Left lung (tissue), 10 donors: ENCODE measurements around the gene SLIT3. TPM values are rescaled to one million over a fixed set of nuclear protein-coding genes. Genes with fewer than 3 reads are reported as not detected.

Experiments used
- ATAC-seq: fragments of 200-7000 bp; cut with Tn5 transposase; one replicate; pipeline ENCODE4 v1.9.1; 2020; ENCODE audit warnings: moderate library complexity
- DNase-seq, 4 donors: peaks; one replicate each; pipeline ENCODE4 v3.0.0-alpha.2; 2013 to 2020
- H3K27ac ChIP-seq, 2 donors: fragments of 200-600 bp; sonication (generic) in 1 of 2; one replicate each; pipeline versions ENCODE4 v1.5.0 to v1.8.0; 2020 to 2021
- H3K27me3 ChIP-seq, 2 donors: fragments of 200-600 bp; sonication (generic) in 1 of 2; one replicate each; pipeline versions ENCODE4 v1.5.0 to v1.8.0; 2020 to 2021
- H3K36me3 ChIP-seq, 2 donors: fragments of 200-600 bp; sonication (generic) in 1 of 2; one replicate each; pipeline versions ENCODE4 v1.5.0 to v1.8.0; 2020 to 2021
- H3K4me1 ChIP-seq, 2 donors: fragments of 200-600 bp; one replicate each; pipeline ENCODE4 v1.8.0; 2021
- H3K4me3 ChIP-seq, 2 donors: fragments of 200-600 bp; sonication (generic) in 1 of 2; one replicate each; pipeline versions ENCODE4 v1.5.0 to v1.8.0; 2020 to 2021; ENCODE audit warnings: mild to moderate bottlenecking in 1 of 2
- H3K9me3 ChIP-seq, 2 donors: fragments of 200-600 bp; sonication (generic) in 1 of 2; one replicate each; pipeline versions ENCODE4 v1.5.0 to v1.8.0; 2020 to 2021
- intact Hi-C, 2 donors: fragments of 100-400 bp; cut with DNase I; formaldehyde crosslinking; loops; one replicate each; pipeline versions ENCODE4 v1.11.2 to v1.14.2; 2022
- polyA plus RNA-seq, 6 donors: library from polyadenylated mRNA; unstranded; fragments of 120-200 nt; gene quantifications; one replicate each; pipeline ENCODE4 v1.2.1, GENCODE V29; 2013; ENCODE audit not compliant: insufficient read length in 6 of 6
- total RNA-seq, 2 donors: library from RNA; stranded (reverse); fragmentation: NEBNext Ultra II Directional; extraction: Animal tissue kit (Norgen Biotek cat#: 25700); gene quantifications; one replicate each; pipeline ENCODE4 v1.2.1, GENCODE V29; 2021
- TF ChIP-seq, protein P1 (sequence below), 2 donors: fragments of 200-600 bp; sonication (generic) in 1 of 2; IDR thresholded peaks; one replicate each; pipeline versions ENCODE4 v1.5.0 to v1.8.0; 2021; ENCODE audit warnings: antibody characterized with exemption in 2 of 2
- donor health status: DM: no; HTN: yes; CAD: no.
- donor health status: DM: no; HTN: no; CAD: no.

The SLIT3 gene
- total and polyA plus RNA-seq, 8 donors, result 37.6 to 77.1 (median 45.9) TPM

DNA sequence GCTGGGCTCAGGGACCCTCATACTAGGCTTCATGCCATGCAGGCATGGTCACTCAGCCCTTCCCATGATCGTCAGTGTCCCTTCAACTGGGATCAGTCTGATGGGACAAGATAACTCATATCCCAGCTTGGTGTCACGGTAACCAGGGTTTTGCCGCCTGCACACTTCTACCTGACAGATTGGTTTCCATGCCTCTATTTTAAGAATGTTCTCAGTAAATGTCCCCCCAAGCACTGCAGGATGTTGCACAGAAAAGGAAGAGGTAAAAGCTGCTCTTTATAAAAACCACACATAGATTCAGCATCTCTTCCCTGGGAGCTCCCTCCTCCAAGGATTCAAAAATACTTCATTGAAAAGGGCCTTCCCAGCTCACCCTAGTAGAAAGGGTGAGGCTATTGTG lies 56.1 kb downstream of the SLIT3 start:
- Histone ChIP-seq H3K27me3 (no peaks in the 10 kb centered on the region), H3K27ac (no peak overlapping the region), H3K36me3 (no peaks in the 10 kb centered on the region), H3K4me1 (peaks cover 0 to 4% of the 10 kb centered on the region in 2 donors), H3K4me3 (no peak overlapping the region), H3K9me3 (peaks cover 0 to 1% of the 10 kb centered on the region in 2 donors)
- intact Hi-C loops, result no loop called here
- ATAC-seq (no peak), DNase-seq (no peak)
- TF ChIP-seq, protein P1, sequence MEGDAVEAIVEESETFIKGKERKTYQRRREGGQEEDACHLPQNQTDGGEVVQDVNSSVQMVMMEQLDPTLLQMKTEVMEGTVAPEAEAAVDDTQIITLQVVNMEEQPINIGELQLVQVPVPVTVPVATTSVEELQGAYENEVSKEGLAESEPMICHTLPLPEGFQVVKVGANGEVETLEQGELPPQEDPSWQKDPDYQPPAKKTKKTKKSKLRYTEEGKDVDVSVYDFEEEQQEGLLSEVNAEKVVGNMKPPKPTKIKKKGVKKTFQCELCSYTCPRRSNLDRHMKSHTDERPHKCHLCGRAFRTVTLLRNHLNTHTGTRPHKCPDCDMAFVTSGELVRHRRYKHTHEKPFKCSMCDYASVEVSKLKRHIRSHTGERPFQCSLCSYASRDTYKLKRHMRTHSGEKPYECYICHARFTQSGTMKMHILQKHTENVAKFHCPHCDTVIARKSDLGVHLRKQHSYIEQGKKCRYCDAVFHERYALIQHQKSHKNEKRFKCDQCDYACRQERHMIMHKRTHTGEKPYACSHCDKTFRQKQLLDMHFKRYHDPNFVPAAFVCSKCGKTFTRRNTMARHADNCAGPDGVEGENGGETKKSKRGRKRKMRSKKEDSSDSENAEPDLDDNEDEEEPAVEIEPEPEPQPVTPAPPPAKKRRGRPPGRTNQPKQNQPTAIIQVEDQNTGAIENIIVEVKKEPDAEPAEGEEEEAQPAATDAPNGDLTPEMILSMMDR (IDR thresholded peaks at IDR 0.05), result no peak

DNA sequence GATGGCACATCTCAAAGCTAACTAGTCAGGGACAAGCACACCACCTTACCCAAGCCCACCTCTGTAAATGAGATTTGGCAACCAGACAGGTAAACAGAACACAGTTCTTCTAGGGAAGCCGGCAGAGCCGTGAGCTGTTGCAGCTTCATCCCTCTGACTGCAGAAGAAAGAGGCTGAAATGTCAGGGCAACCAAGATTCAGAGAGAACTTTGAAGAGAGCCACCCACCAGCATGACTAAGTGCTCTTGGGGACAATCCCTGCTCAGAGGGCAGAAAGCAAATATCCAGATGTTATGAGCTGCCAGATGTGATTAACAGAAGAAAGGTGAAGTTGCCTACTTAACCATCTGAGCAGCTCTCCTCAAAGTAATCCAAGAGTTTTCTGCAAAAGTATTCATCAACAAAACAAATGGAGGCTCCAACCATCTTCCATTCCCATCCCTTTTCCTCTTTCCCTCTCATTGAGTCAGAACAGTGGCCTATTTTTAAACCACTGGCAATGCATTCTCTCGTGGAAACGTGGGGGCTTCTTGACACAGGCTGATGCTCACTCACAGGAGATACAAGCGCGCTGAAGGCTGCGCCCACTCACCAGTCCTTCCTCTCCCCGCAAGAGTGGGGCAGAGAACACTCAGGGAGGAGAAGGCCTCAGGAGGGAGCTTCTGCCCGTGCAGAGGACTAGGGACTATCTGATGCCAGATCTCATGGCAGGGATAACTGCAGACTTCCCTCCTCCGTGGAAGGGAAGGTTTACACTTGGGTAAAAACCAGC lies 57.1 kb downstream of the SLIT3 start:
- Histone ChIP-seq H3K27me3 (no peaks in the 10 kb centered on the region), H3K27ac (no peak overlapping the region), H3K4me3 (no peak overlapping the region), H3K4me1 (no peaks in the 10 kb centered on the region), H3K9me3 (peaks cover 0 to 7% of the 10 kb centered on the region in 2 donors), H3K36me3 (no peaks in the 10 kb centered on the region)
- TF ChIP-seq, protein P1 (IDR thresholded peaks at IDR 0.05), result no peak
- DNase-seq (no peak), ATAC-seq (no peak)
- intact Hi-C loops, result no loop called here

DNA sequence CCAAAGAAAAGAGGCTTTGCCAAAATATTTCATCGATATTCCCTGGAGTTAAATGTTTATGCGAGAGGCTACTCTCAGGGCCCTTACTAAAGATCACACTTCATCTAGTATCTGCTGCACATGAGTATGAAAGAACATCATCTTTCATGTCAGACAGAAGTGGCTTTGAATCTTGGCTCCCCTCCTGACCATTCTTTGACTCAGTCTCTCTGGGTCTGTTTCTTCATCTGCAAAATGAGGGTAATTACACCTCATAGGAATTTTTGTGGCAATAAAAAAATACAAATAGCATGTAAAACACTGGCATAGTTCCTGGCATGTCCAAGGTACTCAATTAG lies 58.1 kb downstream of the SLIT3 start:
- Histone ChIP-seq H3K4me1 (no peaks in the 10 kb centered on the region), H3K27me3 (no peaks in the 10 kb centered on the region), H3K4me3 (no peak overlapping the region), H3K9me3 (peaks cover 0 to 7% of the 10 kb centered on the region in 2 donors), H3K36me3 (no peaks in the 10 kb centered on the region), H3K27ac (no peak overlapping the region)
- TF ChIP-seq, protein P1 (IDR thresholded peaks at IDR 0.05), result no peak
- ATAC-seq (no peak), DNase-seq (no peak)
- intact Hi-C loops, result no loop called here

DNA sequence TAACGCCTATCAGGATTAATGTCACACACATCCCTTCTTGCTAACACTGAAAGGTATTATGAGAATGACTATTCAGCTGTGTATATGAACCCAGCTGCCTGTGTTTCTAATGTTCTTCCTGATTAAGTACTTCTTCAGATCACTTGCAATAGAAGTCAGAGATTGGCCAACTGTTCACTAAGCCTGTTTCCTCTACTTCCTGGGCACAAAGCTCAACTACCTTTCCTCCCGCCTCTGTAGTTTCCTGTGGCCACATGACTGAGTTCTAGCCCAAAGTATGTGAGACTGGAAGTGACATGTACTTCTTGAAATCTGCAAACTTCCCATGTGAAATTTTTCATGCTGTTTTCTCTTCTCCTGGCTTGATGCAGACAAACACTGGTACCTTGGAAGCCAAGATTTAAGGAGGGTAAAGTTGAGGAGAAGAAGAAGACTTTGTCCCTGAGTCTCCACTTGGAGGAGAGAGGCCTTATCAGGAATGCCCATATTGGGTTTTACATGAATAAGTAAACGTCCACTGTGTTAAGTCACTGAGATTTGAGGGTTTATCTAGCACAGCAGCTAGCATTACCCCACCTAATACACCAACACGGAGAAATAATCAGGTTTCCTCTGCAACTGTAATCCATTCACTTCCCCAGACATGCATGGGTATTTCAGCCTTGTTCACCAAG lies 58.6 kb downstream of the SLIT3 start:
- Histone ChIP-seq H3K9me3 (peaks cover 0 to 10% of the 10 kb centered on the region in 2 donors), H3K27me3 (no peaks in the 10 kb centered on the region), H3K4me1 (no peaks in the 10 kb centered on the region), H3K4me3 (no peak overlapping the region), H3K36me3 (no peaks in the 10 kb centered on the region), H3K27ac (no peak overlapping the region)
- DNase-seq (no peak), ATAC-seq (no peak)
- intact Hi-C loops, result no loop called here
- TF ChIP-seq, protein P1 (IDR thresholded peaks at IDR 0.05), result no peak

DNA sequence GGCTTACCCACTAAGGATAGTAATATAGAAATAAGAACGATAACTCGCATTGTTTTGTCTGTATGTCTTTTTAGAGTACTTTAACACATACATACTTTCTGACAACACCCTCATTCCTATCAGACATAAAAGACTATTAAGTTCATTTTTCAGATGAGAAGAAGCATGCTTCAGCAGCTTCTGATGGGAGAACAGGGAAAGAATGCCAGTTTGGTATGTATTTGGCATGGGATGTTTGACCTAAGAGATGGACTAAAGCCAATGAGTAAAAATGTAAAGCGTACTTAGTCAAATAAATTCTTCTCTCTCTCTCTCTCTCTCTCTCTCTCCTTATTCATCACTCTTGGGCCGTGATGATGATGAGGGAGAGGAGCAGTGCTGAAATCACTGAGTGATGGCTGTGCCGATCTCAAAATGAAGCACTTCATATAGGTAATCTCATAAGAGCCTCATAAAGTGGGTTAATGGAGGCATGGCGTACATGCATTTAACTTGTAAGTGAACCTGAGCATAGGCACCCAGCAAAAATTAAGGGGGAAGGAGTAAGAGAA lies 71.5 kb downstream of the SLIT3 start:
- Histone ChIP-seq H3K4me1 (no peaks in the 10 kb centered on the region), H3K4me3 (no peak overlapping the region), H3K27ac (no peak overlapping the region), H3K36me3 (no peaks in the 10 kb centered on the region), H3K27me3 (no peaks in the 10 kb centered on the region), H3K9me3 (peaks cover 0 to 3% of the 10 kb centered on the region in 2 donors)
- ATAC-seq, result no peak
- DNase-seq, result no peak
- intact Hi-C loops, result no loop called here
- TF ChIP-seq, protein P1 (IDR thresholded peaks at IDR 0.05), result no peak
